Amygdala (tissue), 56 donors: ENCODE data around the gene CCDC40.
"Not testable (repeated sequence)": the region's sequence is repeated elsewhere in the genome, so short reads cannot be mapped to it uniquely, and the experiment has no call there.

Experiments
- DNase-seq, 56 donors: peaks; one replicate each; lab custom pipeline; 2025; lab: John Stamatoyannopoulos, UW

CCDC40 gene

DNA sequence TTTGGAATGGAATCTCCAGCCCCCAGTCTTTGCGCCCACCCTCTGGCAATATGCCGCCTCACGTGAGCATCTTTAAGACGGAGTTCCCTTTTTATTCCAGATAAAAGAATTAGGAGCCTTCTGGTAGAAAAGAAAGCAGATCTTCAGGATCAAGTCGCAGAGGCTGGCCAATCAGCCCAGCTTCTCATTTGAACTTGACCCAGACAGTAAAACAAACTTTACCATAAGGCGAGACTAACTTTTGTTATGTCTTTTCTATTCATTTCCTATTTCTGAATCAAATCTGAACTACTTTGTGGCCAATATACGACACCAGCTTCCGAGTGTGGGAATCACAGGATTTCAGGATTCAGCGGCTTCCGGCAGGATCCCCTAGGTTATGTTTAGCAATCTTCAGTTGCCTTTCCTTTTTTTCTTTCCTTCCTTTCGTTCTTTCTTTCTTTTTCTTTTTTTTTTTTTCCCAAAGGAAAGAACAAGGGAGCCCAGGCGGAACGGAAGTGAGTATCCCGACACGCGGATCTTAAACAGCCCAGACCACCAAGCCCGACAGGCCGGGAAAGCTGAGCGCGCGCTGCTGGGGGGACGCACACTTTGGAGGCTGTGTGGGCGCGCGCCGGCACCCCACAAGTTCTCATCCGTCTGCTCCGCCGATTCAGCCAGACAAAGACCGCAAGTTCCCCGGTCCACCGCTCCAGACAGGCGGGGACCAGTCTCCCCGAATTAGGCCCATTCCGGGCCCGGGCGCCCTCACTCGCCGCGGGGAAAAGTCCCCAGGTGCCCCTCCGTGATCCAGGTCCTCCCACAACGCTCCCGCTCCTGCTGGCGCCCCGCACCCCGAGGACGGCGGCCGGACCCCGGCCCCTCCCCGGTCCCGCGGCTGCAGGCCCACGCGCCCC is 1.4 kb upstream of the CCDC40 start:
- peak in 4 of 56 donors; percentile 10 to 43 (median 26) for DNase-seq

DNA sequence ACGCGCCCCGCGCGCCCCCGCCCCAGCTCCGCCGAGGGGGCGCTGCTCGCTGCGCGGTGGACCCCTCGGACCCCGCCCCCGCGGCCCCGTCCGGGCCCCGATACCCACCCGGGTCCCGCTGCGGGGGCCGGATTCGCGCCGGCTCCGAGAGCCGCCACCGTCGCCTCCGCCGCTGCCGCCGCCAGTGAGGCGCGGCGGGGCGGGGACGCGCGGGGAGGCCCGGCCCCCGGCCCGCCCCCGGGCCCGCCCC is 830 bp upstream of the CCDC40 start, which contains the start of gene TBC1D16:
TBC1D16 (minus strand) TSS at position 186 of the 250 bp plus-strand sequence. CDS start 22,325 bp downstream, outside the sequence.
- no peak for DNase-seq

DNA sequence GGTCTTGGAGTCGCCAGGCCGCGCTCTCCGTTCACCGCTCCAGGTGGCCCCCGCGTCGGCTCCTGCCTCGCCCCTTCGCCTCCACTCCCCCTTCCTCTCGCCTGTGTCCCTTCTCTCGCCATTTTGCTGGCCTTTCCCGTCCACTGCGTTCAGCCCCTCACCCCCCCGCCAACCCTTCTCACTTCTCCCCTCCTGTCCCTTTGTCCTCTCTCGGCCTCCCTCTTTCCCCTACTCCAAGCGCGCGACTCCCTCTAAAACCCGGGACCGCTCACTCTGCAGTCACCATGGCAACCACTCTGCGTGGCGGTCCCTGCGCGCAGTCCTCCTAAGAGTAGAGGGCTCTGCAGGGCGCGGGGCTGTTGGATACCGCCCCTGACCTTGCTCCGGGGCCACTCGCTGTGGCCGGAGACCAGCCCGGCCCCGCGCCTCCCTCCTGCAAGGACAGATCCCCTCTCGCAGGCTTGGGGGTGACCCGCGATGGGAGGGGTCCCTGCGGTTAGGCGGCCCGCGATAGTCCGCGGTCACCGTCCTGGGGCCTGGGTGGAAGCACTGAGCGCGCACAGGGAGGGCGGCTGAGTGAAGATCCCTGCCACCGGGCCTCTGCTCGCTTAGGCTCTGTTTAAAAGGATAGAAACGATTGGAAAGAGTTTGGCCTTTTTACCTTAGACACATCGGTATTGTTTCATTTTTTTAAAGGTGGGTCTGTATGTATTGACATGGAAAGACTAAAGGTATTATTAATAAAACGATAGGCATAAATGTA is 454 bp downstream of the CCDC40 start:
- DNase-seq = peak in 22 of 56 donors; percentile 18 to 69 (median 41)

DNA sequence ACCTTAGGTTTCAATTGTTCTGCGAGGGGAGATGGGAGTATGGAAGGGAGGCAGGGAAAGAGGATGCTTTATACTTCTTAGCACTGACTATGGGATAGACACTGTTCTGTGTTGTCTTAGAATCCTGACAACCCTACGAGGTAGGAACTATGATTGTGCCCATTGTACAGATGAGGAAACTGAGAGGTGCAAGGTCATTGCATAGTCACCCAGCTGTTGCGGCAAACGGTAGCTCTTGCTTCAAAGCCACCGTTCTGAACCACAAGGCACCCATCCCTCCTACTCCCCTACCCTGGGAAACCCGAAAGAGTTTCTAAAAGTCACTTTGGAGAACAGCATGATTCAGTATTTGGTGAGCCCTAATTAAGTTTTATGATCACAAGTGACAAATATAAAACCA is 7.5 kb downstream of the CCDC40 start:
- no peak for DNase-seq

DNA sequence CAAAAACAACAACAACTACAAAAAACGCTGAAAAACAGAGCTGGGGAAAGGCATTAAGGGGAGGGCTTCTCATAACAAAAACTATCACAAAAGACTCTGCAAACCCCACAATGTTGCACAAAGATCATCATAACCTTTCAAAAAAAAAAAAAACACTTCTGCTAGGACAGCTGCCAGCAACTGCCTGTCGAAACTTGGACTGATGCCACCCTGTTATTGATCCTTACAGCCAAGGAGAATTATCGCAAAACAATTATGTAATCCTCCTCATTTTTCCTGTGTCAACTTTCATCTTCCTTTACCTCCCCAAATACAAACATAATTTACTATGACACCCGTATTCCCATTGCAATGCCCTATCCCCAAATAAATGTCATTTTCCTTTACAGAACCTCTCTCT is 9.3 kb downstream of the CCDC40 start:
- no peak for DNase-seq

DNA sequence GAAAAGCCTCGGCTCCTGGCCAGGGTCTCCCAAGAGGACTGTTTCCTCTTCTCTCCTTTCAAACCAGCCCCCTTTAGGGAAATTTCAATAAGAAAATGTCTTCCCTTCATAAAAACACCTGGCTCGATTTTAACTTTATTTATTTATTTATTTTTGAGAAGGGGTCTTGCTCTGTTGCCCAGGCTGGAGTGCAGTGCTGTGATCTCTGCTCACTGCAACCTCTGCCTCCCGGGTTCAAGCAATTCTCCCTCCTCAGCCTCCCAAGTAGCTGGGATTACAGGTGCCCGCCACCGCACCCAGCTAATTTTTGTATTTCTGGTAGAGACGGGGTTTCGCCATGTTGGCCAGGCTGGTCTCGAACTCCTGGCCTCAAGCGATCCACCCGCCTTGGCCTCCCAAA is 10.3 kb downstream of the CCDC40 start:
- DNase-seq = not testable (repeated sequence)

DNA sequence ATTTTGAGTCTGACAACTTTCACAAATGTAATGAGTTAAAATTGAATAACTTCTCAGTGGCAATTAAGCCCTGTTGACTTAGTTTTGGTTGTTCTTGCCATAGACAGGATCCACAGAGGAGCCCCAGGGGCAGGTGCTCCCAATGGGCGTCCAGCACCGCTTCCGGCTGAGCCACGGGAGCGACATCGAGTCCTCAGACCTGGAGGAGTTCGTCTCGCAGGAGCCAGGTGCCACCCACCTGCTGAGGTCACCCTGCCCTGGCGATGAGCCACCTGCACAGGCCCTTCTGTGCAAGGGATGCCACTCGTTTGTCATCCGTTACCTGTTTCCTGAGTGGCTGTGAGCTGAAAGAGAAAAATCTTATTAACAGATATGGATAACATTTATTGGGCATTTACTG is 10.7 kb downstream of the CCDC40 start:
- DNase-seq = no peak

DNA sequence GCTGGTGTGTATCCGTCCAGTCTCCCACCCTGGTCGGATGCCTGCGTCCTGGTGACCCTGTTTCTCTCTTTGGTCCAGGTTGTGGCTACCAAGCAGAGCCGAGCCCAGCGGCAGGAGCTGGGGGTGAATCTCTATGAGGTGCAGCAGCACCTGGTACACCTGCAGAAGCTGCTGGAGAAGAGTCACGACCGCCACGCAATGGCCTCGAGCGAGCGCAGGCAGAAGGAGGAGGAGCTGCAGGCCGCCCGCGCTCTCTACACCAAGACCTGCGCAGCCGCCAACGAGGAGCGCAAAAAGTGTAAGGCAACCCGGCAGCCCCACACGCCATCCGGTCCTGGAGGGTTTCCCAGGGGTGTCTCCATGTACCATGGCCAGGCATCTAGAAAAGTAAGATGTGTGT is 13.5 kb downstream of the CCDC40 start:
- DNase-seq = no peak

DNA sequence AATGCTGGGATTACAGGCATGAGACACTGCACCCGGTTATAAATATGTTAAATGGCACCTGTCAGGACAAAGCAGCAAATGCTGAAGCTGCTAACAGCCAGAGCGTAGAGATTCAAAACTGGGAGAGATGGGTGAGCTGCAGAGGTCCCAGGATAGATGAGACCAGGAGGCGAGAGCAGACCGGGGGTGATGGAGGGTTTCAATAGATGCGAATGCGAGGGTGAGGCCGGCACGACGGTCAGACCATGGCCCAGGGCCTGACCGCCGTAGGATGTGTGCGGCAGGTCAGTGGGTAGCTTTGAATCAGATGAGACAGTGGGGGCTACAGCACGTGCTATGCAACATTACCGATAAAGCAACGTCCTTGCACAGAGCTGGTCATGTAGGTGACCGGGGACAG is 14.3 kb downstream of the CCDC40 start:
- no peak for DNase-seq

DNA sequence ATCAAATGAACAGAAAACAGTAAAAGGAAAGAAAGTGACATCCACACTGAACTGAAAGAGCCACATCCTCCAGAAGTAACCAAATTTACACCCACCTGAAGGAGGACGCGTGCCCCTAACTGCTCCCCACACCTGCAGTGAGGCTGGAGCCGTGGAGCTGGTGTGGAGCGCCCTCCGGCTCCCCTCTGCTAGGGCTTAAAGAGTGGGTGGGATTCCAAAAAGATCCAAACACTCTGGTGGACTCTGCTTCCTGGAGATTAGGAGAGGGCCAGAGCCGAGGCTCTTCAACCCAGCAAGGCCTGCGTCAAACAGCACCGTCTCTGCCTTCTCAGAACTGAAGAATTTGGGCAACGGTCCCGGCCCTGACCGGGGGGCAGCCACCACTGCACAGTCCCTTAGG is 15.2 kb downstream of the CCDC40 start:
- no peak for DNase-seq

DNA sequence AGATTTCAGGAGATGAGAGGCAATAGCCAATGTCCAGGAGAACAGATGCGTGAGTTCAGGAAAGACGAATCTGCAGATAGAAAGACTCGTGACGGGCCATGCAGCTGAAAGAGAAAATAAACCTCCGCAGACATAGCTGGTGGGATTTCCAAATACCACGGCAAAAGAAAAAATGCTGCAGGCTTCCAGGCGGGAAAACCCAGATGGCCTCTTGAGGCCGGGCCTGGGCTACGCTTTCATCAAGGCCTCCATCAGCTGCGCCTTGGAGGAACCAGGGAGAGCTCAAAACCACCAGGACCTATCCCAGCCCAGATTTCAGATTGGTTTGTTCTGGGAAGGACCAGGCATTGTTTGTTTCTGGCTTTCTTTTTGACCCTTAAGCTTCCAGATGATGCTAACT is 16.7 kb downstream of the CCDC40 start:
- DNase-seq = no peak

DNA sequence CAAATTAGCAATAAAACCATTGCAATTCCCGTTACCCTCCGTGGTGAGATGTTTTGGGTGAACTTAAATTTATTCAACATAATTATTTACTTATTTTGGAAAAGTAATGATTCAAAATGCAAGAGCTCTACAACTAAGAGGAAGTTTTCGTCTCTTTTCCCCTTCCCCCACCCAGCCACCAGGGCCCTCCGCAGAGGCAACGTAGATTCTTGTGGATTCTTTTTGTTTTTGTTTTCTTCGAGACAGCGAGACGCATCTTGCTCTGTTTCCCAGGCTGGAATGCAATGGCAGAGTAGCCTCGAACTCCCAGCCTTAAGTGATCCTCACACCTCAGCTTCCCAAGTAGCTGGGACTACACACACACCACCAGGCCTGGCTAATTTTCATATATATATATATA is 19.2 kb downstream of the CCDC40 start:
- no peak for DNase-seq

DNA sequence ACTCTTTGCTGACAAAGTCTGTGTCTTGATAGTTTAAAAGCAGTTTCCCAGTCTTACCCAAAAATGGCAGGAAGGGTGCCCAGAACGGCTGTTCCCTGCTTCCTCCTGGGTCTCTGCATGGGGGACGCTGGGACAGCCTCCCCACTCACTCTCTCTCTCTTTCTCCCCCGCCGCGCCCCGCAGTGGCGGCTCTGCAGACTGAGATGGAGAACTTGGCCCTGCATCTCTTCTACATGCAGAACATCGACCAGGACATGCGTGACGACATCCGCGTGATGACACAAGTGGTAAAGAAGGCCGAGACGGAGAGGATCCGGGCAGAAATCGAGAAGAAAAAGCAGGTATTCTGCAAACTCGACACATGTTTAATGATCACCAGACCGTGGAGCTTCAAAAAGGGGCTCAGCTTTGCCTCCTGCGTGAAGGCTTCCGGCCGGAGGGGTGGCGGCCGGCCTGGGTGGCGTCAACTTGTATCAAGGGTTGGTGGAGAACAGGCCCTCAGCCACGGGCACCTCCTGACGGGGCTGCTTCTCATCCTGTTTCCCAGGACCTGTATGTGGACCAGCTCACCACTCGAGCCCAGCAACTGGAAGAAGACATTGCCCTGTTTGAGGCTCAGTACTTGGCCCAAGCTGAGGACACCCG is 22.0 kb downstream of the CCDC40 start:
- no peak for DNase-seq

DNA sequence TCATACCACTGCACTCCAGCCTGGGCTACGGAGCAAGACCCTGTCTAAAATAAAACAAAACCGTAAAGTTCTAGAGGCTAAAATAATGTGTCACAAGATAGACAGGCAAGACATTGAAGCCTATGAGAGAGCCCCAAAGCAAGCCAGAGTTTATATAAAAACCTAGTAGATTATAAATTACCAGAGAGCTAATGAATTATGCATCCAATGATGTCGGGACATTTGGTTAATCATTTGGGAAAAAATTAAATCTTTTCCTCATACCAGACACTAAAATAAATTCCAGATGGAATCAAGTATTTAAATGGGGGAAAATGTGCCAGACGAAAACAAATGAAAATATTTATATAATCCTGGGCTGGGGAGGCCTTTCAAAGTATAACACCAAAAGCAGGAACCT is 24.2 kb downstream of the CCDC40 start:
- no peak for DNase-seq

DNA sequence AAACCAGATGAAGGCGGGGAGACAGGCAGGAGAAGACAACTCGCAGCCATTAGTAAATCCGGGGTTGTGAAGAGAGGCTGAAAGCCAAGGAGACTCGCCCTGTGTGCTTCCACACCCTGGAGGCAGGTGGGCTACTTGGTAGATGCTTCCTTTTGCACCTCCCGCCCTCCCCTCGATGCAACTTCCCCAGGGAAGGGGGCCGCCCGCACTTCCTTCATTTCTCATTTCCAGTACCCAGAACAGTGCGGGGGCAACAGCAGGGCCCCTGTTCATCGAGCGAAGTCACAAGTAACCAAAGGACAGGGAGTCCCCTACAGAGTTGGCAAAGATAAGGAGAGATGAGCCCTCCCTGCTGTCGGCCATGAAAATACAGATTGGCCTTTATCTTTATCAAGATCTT is 25.0 kb downstream of the CCDC40 start:
- DNase-seq = no peak

DNA sequence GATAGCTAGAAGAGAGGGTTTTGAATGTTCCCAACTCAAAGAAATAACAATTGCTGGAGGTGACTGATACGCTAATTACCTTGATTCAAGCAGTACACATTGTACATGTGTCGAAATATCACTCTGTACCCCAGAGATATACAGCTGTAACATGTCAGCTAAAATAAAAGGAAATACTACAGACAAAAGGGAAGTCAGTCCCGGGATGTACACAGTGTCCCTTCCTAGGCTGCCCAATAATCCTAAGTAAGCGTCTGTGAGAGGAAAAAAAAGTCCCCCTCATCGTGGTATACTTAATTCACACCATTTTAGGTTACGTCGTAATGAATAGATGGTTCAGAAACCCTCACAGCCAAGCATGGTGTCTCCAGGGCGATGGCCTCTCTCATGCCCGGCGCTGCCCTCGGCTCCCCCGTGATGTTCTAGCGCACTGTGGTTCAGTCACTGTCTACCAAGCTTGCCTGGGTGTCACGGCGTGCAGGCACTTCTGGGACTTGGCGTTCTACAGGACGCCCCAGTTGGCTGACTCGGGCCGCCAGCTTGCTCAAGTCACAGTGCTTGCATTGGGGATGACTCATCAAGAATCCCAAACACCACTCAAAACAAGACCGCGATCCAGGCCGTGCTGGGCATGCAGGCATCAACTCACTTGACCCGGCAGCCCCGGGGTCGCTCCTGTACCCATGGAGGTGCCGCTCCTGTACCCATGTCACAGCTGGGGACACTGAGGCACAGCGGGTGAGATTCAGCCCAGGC is 27.6 kb downstream of the CCDC40 start:
- DNase-seq = peak in 11 of 56 donors; percentile 7 to 40 (median 16)

DNA sequence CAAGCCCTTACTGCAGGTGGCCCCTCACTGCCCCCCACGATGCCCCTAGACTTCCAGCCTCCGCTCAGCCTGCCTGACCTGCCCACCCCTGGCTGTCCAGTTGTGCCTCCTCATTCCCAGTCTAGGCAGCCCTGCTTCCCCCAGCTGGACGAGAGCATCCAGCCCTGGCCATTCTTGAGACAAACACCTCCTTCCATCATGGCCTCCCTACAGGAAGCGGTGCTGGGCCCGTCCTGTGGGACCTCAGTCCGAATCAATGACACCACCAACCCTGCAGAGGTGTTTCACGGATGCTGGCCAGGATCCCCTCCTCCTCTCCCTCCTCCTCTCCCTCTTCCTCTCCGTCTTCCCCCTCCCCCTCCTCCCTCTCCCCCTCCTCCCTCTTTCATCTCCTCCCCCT is 28.3 kb downstream of the CCDC40 start:
- no peak for DNase-seq

DNA sequence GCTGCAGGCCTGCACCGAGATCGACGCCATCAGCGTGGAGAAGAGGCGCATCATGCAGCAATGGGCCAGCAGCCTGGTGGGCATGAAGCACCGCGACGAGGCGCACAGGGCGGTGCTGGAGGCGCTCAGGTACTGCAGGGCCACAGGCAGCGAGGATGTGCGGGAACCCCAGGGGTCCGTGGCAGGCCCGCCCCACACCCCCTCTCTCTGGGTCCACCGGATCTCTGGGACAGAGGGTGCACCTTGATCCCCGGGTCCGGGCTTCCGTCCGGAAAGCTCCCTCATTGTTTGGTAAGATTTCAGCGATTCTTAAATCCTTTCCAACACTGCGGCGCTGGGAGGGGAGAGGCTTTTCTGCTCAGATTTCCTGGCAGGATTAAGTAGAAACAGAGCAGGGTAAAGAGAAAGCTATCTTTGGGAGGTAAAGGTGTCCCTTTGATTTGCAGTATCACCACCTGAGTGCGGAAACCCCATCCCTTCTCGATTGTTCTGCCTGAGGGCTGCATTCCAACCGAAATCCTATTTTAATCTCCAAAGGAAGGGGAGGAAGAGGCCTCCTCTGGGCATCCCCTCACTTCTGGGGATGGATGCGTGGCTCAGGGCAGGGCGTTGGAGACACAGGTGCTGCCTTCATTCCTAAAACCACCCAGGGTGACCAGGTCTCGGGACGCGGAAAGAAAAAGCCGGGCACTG is 29.2 kb downstream of the CCDC40 start:
- DNase-seq = no peak

DNA sequence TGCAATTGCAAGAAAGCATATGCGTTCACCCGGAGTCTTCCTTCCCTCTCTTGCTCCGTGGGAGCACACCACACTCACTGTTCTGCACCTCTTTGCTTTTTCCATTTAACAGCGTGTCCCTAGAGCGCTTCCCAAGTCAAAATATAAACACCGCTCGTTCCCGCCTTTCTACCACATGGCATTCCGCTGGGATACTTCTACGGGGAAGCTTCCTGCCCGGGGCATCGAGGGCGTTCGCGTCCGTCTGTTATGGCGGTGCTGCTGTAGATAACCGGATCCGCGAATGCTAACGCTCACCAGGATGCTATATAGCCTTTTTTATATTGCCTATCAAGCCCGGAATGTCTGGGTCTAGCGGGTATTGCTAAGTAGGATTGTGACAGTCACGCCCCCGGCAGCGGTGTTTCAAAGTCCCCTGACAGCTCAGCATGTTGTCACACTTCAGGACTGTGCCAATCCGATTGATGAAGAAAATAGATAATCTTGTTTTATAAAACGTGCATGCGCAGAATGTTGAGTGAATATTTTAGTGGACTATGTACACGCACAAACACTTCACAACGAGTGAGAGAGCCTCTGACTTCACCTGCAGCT is 31.0 kb downstream of the CCDC40 start:
- no peak for DNase-seq
